OCI-LY7 (cell line): Measurements from ENCODE around the gene ANKRD18B. TPM values are rescaled to one million over a fixed set of nuclear protein-coding genes. Genes with fewer than 3 reads are reported as not detected.
"Not testable (repeated sequence)": the region's sequence is repeated elsewhere in the genome, so short reads cannot be mapped to it uniquely, and the experiment has no call there.

Experiments
- BruUV-seq: library from RNA; stranded (reverse); fragments of 400-500 nt; replicated peaks from 2 replicates; lab custom pipeline; 2021; lab: Mats Ljungman, UMichigan
- CTCF ChIA-PET: fragments of 300-600 bp; sonication (Branson Sonifier 250); formaldehyde crosslinking; loops from one replicate; lab custom pipeline; 2022; ENCODE audit warnings: antibody characterized with exemption; ENCODE audit not compliant: unreplicated experiment; lab: Charles Lee
- POLR2A ChIA-PET: fragments of 300-600 bp; sonication (Branson Sonifier 250); formaldehyde crosslinking; loops from one replicate; lab custom pipeline; 2022; ENCODE audit warnings: antibody characterized with exemption; lab: Charles Lee
- DNase-seq: peaks from one replicate; pipeline ENCODE4 v3.0.0-alpha.2; 2015; ENCODE audit warnings: low spot score
- H2AFZ ChIP-seq: fragments of 200-600 bp; sonication (generic), shearing (Covaris generic); 2 replicates; pipeline ENCODE4 v1.6.1; 2014; ENCODE audit warnings: mild to moderate bottlenecking, antibody characterized with exemption, low read length, moderate library complexity
- H3K27ac ChIP-seq: fragments of 200-600 bp; sonication (generic); 2 replicates; pipeline ENCODE4 v1.5.1; 2014; ENCODE audit warnings: mixed run types, low read depth, mild to moderate bottlenecking, moderate library complexity, low read length, inconsistent platforms; ENCODE audit not compliant: poor library complexity, severe bottlenecking
- H3K36me3 ChIP-seq: fragments of 200-600 bp; sonication (generic); 2 replicates; pipeline ENCODE4 v1.6.1; 2014; ENCODE audit warnings: mild to moderate bottlenecking, antibody characterized with exemption, low read length, moderate library complexity, mixed read lengths; ENCODE audit not compliant: insufficient read depth
- H3K4me1 ChIP-seq: fragments of 200-600 bp; sonication (generic); 2 replicates; pipeline ENCODE4 v1.5.1; 2014; ENCODE audit warnings: mild to moderate bottlenecking, low read length; ENCODE audit not compliant: insufficient read depth, poor library complexity, severe bottlenecking
- H3K4me2 ChIP-seq: fragments of 200-600 bp; sonication (generic); 2 replicates; pipeline ENCODE4 v1.6.1; 2014; ENCODE audit warnings: mild to moderate bottlenecking, low read length
- H3K4me3 ChIP-seq: fragments of 200-600 bp; sonication (generic); 2 replicates; pipeline ENCODE4 v1.5.1; 2014; ENCODE audit warnings: mild to moderate bottlenecking, low read depth, low read length; ENCODE audit not compliant: poor library complexity, severe bottlenecking
- H3K79me2 ChIP-seq: fragments of 200-600 bp; sonication (generic); 2 replicates; pipeline ENCODE4 v1.6.1; 2016; ENCODE audit warnings: low read depth, mild to moderate bottlenecking, low read length, moderate library complexity, mixed read lengths; ENCODE audit not compliant: insufficient read depth
- H3K9me2 ChIP-seq: fragments of 200-600 bp; sonication (generic); 2 replicates; pipeline ENCODE4 v1.6.1; 2016; ENCODE audit warnings: mild to moderate bottlenecking, low read length, mixed read lengths; ENCODE audit not compliant: insufficient read depth
- H3K9me3 ChIP-seq: fragments of 200-600 bp; sonication (generic); 2 replicates; pipeline ENCODE4 v1.6.1; 2014; ENCODE audit warnings: mild to moderate bottlenecking, mixed run types, low read length, mixed read lengths
- H4K20me1 ChIP-seq: fragments of 200-600 bp; sonication (generic); 2 replicates; pipeline ENCODE4 v1.6.1; 2014; ENCODE audit warnings: mild to moderate bottlenecking, antibody characterized with exemption, low read length, moderate library complexity, mixed read lengths; ENCODE audit not compliant: insufficient read depth
- intact Hi-C: fragments of 100-400 bp; cut with micrococcal nuclease; formaldehyde crosslinking; loops from one replicate; pipeline ENCODE4 v1.10.0; 2022; ENCODE audit not compliant: unreplicated experiment
- total RNA-seq, 2 experiments: library from RNA; depleted of rRNA in 1 of 2; stranded (reverse); fragments of >200 nt in 1 of 2; shearing (Covaris generic) in 1 of 2; gene quantifications; 2 replicates each; pipeline ENCODE4 v1.2.3, GENCODE V29; 2014 to 2022

The ANKRD18B gene
- total RNA-seq, 2 experiments from 2014 or later = not detected

DNA sequence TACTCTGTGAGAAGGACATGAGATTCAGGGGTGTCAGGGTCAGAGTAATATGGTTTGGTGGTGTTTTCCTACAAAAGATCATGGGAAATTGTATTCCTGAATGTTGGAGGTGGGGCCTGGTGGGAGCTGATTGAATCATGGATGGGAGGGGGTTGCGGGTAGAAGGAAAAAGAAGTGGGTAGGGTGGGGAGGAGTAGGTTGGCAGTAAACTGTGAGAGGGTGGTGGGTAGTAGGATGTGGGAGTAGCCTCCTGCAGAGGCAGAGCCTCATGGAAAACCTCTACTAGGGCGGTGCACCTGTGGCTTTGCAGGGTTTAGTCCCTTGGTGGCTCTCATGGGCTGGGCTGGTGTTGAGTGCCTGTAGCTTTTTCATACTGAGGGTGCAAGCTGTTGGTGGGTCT, 66.8 kb downstream of the ANKRD18B start:
- H3K36me3 ChIP-seq, POLR2A ChIA-PET, H3K4me2 ChIP-seq, H2AFZ ChIP-seq, H3K4me1 ChIP-seq, intact Hi-C loops, BruUV-seq, DNase-seq, H3K4me3 ChIP-seq, CTCF ChIA-PET, H4K20me1 ChIP-seq, H3K9me3 ChIP-seq, H3K27ac ChIP-seq, H3K79me2 ChIP-seq, H3K9me2 ChIP-seq: not testable (repeated sequence)

- H2AFZ ChIP-seq, H3K4me2 ChIP-seq, BruUV-seq, DNase-seq, H3K4me3 ChIP-seq, H3K79me2 ChIP-seq, H4K20me1 ChIP-seq, CTCF ChIA-PET, H3K4me1 ChIP-seq, intact Hi-C loops, H3K27ac ChIP-seq, H3K9me2 ChIP-seq, H3K9me3 ChIP-seq, H3K36me3 ChIP-seq, POLR2A ChIA-PET: not testable (repeated sequence)
Measured at GRCh38 chr9:33596974-33597373, 72.9 kb downstream of the ANKRD18B start.

GRCh38 chr9:33597386-33597785, 73.3 kb downstream of the ANKRD18B start:
- H3K9me3 ChIP-seq, H3K4me3 ChIP-seq, CTCF ChIA-PET, H2AFZ ChIP-seq, H3K4me2 ChIP-seq, BruUV-seq, H3K27ac ChIP-seq, POLR2A ChIA-PET, H3K4me1 ChIP-seq, H3K36me3 ChIP-seq, H4K20me1 ChIP-seq, H3K9me2 ChIP-seq, DNase-seq, H3K79me2 ChIP-seq, intact Hi-C loops: not testable (repeated sequence)

DNA sequence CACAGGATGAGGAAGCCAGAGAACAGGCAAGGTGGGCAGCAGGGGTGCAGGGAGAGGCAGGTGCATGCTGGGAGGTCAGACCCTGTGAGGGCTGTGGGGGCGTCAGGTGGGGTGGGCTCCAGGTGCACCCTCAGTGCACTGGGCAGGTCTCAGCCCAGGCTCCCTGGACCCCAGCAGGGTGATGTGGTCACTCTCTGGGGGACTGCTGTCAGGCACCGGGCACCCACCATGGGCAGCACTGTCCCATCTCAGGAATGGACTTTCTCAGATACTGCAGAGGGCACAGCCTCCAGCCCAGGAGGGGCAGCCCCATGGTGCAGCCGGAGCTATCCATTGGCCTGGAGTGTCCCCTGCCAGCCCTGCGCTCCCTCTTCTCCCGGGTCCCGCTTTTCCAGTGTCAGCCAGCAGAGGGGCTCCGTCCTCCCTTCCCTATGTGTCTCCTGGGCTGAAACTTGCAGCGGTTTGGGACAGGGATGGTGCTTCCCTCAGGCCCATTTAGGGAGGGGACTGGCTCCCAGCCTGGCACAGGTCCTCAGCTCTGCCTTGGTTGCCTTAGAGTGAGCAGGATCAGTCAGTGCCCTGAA, 74.8 kb downstream of the ANKRD18B start:
- H3K9me2 ChIP-seq, H3K27ac ChIP-seq, H3K4me2 ChIP-seq, H3K9me3 ChIP-seq, POLR2A ChIA-PET, BruUV-seq, DNase-seq, CTCF ChIA-PET, H3K36me3 ChIP-seq, H4K20me1 ChIP-seq, H3K4me1 ChIP-seq, H3K4me3 ChIP-seq, H2AFZ ChIP-seq, H3K79me2 ChIP-seq, intact Hi-C loops: not testable (repeated sequence)

- H3K36me3 ChIP-seq, BruUV-seq, POLR2A ChIA-PET, H3K9me2 ChIP-seq, H3K27ac ChIP-seq, H3K9me3 ChIP-seq, DNase-seq, CTCF ChIA-PET, H2AFZ ChIP-seq, H4K20me1 ChIP-seq, H3K4me3 ChIP-seq, H3K4me1 ChIP-seq, H3K4me2 ChIP-seq, H3K79me2 ChIP-seq: not testable (repeated sequence)
- intact Hi-C loops = loop anchor here (10.0 kb wide), 1 partner anchor 64 kb away; no protein-coding TSS in a partner anchor
Measured at GRCh38 chr9:33600911-33601310, 76.9 kb downstream of the ANKRD18B start.

DNA sequence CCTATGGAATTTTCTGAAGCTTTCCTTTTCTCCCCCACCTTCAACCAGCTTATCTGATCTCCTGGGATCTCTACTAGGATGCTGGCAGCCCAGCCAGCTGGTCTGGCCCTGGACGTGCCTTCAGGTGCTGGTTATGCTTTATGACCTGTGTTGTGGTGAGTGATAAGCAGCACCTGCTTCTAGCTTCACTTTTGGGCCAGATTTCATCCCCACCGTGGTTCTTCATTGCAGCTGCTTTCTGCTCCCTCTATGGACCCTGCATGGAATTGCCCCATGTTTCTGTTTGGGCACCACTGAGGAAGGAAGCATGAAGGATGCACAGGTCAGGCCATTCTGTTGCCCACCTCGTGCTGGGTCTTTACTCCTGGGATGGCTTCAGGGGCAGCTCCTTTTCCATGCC, 80.2 kb downstream of the ANKRD18B start:
- H3K36me3 ChIP-seq, CTCF ChIA-PET, H4K20me1 ChIP-seq, H3K9me2 ChIP-seq, H3K4me1 ChIP-seq, BruUV-seq, H3K9me3 ChIP-seq, H3K27ac ChIP-seq, H3K4me3 ChIP-seq, POLR2A ChIA-PET, DNase-seq, H3K4me2 ChIP-seq, H2AFZ ChIP-seq, H3K79me2 ChIP-seq: not testable (repeated sequence)
- intact Hi-C loops = loop anchor here (10.0 kb wide), 1 partner anchor 61 kb away; no protein-coding TSS in a partner anchor
